C4-2B (cell line): Measurements from ENCODE around the gene SLC4A9.

Experiments used
- CTCF ChIP-seq: fragments of 450-650 bp; conservative IDR thresholded peaks from 2 replicates; pipeline ENCODE4 v1.5.1; 2017; ENCODE audit warnings: mild to moderate bottlenecking
- ZFX ChIP-seq: fragments of 450-650 bp; IDR thresholded peaks from 2 replicates; pipeline ENCODE4 v1.6.1; 2017

GRCh38 chr5:140358738-140359310, 1.2 kb upstream of the SLC4A9 start:
- TF ChIP-seq CTCF (peak; percentile 60), ZFX (no peak)
